GM06990 (cell line): Measurements from ENCODE around the gene LRRC8B.
"Not testable (repeated sequence)": the region's sequence is repeated elsewhere in the genome, so short reads cannot be mapped to it uniquely, and the experiment has no call there.

ENCODE experiments used
- DNase-seq: peaks from one replicate; pipeline ENCODE4 v3.0.0-alpha.2; 2011; ENCODE audit not compliant: insufficient read length; ENCODE audit errors: extremely low read depth
- H3K27me3 ChIP-seq: replicated peaks from 2 replicates; pipeline ENCODE4 v1.6.0; 2011; ENCODE audit warnings: low read length; ENCODE audit not compliant: control insufficient read depth, insufficient read depth
- H3K36me3 ChIP-seq: 2 replicates; pipeline ENCODE4 v1.5.1; 2011; ENCODE audit warnings: low read length; ENCODE audit not compliant: control insufficient read depth, insufficient read depth
- H3K4me3 ChIP-seq: replicated peaks from 2 replicates; pipeline ENCODE4 v1.5.1; 2011; ENCODE audit warnings: low read depth, mild to moderate bottlenecking, control low read depth, low read length
- CTCF ChIP-seq: IDR thresholded peaks from 2 replicates; pipeline ENCODE4 v1.5.1; 2011; ENCODE audit warnings: low read length, control low read depth, mild to moderate bottlenecking, inconsistent platforms; ENCODE audit not compliant: insufficient read depth, poor library complexity, severe bottlenecking

LRRC8B gene

DNA sequence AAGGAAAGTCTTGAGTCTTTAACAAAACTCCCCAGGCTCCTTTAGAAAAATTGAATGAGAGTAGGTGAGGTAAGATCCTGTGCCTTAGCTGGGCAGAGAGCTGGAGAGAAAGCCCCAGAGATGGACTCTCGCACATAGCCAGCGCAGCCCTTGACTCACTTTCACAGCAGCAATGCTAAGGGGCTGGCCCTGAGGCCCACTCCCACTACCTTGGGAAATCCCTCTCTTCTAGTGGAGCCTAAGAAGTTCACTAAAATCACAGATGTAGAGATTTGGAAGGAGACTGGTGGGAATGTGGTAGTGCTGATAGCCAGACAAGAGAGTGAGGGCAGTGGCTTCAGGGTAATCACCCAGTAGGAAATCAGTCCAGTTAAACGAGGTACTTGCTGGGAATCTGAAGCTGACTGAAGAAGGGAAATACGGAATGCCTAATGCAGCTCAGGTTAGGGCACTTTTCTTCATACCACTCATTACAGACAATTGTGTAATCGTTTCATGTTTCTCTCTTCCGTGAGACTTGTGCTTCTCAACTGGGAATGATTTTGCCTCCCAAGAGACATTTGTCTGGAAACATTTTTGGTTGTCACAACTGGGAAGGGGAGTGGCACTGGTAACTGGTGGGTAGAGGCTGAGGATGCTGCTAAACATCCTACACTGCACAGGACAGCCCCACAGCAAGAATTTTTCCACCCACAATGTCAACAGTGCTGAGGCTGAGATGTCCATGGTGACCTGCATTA is 65.9 kb downstream of the LRRC8B start:
- Histone ChIP-seq H3K4me3 (no peak overlapping the region), H3K36me3 (no peaks in the 10 kb centered on the region), H3K27me3 (no peaks in the 10 kb centered on the region)
- no peak for TF ChIP-seq CTCF
- DNase-seq, result no peak

DNA sequence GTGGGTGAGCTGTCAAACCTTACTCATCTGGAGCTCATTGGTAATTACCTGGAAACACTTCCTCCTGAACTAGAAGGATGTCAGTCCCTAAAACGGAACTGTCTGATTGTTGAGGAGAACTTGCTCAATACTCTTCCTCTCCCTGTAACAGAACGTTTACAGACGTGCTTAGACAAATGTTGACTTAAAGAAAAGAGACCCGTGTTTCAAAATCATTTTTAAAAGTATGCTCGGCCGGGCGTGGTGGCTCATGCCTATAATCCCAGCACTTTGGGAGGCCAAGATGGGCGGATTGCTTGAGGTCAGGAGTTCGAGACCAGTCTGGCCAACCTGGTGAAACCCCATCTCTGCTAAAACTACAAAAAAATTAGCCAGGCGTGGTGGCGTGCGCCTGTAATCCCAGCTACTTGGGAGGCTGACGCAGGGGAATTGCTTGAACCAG is 68.3 kb downstream of the LRRC8B start:
- H3K36me3 ChIP-seq, H3K27me3 ChIP-seq, H3K4me3 ChIP-seq, DNase-seq: not testable (repeated sequence)

GRCh38 chr1:89594096-89594740 is 69.6 kb downstream of the LRRC8B start:
- Histone ChIP-seq H3K4me3 (no peak overlapping the region), H3K27me3 (no peaks in the 10 kb centered on the region), H3K36me3 (no peaks in the 10 kb centered on the region)
- TF ChIP-seq CTCF, result no peak
- DNase-seq, result no peak

GRCh38 chr1:89596698-89597097 is 72.1 kb downstream of the LRRC8B start:
- Histone ChIP-seq H3K4me3 (no peak overlapping the region), H3K36me3 (no peaks in the 10 kb centered on the region), H3K27me3 (no peaks in the 10 kb centered on the region)
- DNase-seq, result no peak
- no peak for TF ChIP-seq CTCF

DNA sequence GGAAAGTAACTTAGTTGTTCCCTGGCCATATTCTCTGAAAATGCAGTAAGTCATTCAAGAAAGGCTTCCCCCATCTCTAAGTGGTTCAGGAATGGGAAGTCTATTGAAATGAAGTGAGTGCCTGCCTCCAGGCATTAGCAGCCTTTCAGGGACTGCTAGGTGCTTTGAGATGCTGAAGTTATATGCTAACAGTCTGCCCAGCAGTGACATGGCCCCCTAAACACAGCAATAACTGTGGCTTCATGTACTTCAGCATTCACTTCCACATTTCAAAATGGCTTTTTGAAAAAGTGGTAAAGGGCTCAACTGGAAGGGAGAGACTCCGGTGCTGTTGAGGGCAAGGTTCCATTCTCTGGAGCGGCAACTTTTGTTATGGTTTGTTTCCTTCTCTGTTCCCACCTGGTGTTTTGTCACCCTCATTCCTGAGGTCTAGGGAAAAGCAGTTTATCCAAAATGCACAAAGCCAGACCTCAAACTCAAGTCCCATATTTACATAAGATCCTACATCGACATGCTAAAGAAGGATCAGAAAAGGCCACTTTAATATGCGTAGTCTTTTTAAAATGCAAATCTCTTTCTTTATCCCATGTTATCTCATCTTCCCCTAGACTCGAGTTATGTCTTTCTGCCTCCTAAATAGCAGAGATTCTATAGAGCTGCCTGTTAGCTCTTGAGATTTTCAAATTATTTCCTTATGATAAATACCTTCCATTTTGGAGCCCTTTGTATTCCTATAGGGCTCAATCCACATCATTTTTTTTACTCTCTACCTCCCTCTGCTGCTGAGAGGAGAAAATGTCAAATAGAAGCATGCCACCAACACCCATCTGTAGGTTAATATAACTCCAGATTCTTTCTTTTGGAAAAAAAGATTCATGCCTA is 74.1 kb downstream of the LRRC8B start:
- TF ChIP-seq CTCF, result peak; percentile 55
- no peak for DNase-seq
- Histone ChIP-seq H3K36me3 (no peaks in the 10 kb centered on the region), H3K27me3 (no peaks in the 10 kb centered on the region), H3K4me3 (no peak overlapping the region)

GRCh38 chr1:89599332-89599630 is 74.7 kb downstream of the LRRC8B start:
- no peak for DNase-seq
- H3K4me3 ChIP-seq, result no peak overlapping the region
- no peak for TF ChIP-seq CTCF
- H3K36me3 ChIP-seq, result no peaks in the 10 kb centered on the region
- H3K27me3 ChIP-seq, result no peaks in the 10 kb centered on the region
